ENCODE measurements around the gene XPO4. TPM values are rescaled to one million over a fixed set of nuclear protein-coding genes. Genes with fewer than 3 reads are reported as not detected.

Gene XPO4
- total RNA-seq, 1 experiment from 2014 or later, result 34.9 TPM

DNA sequence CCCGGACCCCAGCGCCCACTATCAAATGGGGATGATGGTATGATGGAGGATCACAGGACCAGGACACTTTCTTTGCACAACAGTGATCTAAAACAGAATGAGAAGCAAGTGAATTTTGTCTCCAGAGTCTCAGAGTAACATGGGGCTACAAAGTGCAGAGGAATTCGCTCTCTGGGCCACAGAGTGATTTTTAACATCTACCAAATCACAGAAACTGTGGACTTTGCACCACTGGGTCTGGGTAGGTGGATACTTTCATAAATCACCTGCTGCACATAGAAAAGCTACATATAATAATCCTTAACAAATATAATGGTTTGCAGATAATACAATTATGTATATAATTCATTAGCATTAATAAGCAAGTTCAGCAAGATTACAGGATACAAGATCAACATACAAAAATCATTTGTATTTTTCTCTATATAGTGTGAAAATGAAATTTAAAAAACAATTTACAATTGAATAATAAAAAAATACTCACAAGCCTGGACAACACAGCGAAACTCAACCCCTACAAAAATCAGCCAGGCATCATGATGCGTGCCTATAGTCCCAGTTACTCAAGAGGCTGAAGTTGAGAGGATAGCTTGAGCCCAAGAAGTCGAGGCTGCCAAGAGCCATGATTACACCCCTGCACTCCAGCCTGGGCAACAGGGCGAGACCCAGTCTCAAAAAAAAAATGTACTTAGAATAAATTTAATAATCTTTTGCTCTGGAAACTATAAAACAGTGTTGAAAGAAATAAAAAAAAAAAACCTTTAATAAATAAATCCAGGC, 68.5 kb downstream of the XPO4 start (continued):
- TF ChIP-seq USF2 (CRISPR knock-in tag; IDR thresholded peaks at IDR 0.05), result no peak
- no peak for TF ChIP-seq SMAD4 (CRISPR knock-in tag; IDR thresholded peaks at IDR 0.05)
- TF ChIP-seq ZNF138 (CRISPR knock-in tag; conservative IDR thresholded peaks at IDR 0.05), result no peak
- no peak for TF ChIP-seq GRHL2 (CRISPR knock-in tag; IDR thresholded peaks at IDR 0.05; ENCODE audit: insufficient replicate concordance, severe bottlenecking)
- TF ChIP-seq IRF1 (CRISPR knock-in tag; IDR thresholded peaks at IDR 0.05), result no peak
- TF ChIP-seq NFE2L1 (CRISPR knock-in tag; IDR thresholded peaks at IDR 0.05), result no peak
- no peak for TF ChIP-seq JUN (CRISPR knock-in tag; IDR thresholded peaks at IDR 0.05)
- TF ChIP-seq CDX4 (CRISPR knock-in tag; IDR thresholded peaks at IDR 0.05; ENCODE audit: borderline replicate concordance), result no peak
- TF ChIP-seq, protein P1, sequence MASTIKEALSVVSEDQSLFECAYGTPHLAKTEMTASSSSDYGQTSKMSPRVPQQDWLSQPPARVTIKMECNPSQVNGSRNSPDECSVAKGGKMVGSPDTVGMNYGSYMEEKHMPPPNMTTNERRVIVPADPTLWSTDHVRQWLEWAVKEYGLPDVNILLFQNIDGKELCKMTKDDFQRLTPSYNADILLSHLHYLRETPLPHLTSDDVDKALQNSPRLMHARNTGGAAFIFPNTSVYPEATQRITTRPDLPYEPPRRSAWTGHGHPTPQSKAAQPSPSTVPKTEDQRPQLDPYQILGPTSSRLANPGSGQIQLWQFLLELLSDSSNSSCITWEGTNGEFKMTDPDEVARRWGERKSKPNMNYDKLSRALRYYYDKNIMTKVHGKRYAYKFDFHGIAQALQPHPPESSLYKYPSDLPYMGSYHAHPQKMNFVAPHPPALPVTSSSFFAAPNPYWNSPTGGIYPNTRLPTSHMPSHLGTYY (CRISPR knock-in tag; IDR thresholded peaks at IDR 0.05), result no peak

DNA sequence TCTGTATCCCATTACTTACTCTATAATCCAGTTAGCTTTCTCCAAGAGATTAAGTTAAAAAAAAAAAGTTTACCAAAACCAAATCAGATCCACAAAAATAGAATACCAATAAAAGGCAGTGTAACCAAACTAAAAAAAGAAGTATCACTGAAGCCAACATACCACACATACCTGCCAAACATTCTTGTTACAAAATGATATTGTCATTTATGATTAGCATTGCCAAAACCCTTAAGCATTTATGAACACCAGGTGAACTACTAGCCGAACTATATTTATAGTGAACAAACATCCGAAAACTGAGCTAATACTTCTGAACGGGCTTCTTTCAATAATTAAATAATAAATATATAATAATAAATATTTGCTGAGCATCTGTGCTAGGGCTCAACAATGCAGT, 69.7 kb downstream of the XPO4 start:
- no peak for ATAC-seq
- Mint-ChIP-seq H3K27me3 (ENCODE audit: low read depth) (no peaks in the 10 kb centered on the region), H3K27ac (no peak overlapping the region), H3K36me3 (peaks cover 14% of the 10 kb centered on the region), H3K4me1 (peaks cover 4% of the 10 kb centered on the region; the same call in 1 of the 2 replicates), H3K9me3 (no peaks in the 10 kb centered on the region), H3K4me3 (no peak overlapping the region)
- CTCF ChIA-PET, result interaction anchor here (1.0 kb wide), 1 partner anchor 121 kb away, joined by 3 read pairs; no protein-coding TSS in a partner anchor
- no peak for DNase-seq (ENCODE audit: low spot score)
- TF ChIP-seq E2F1 (CRISPR knock-in tag; IDR thresholded peaks at IDR 0.05), result no peak
- TF ChIP-seq, protein P1 (CRISPR knock-in tag; IDR thresholded peaks at IDR 0.05), result no peak
- no peak for TF ChIP-seq MXD4 (CRISPR knock-in tag; IDR thresholded peaks at IDR 0.05; ENCODE audit: borderline replicate concordance)
- TF ChIP-seq HMGA2 (CRISPR knock-in tag; IDR thresholded peaks at IDR 0.05), result no peak
- no peak for TF ChIP-seq CREB1 (CRISPR knock-in tag; IDR thresholded peaks at IDR 0.05)
- no peak for TF ChIP-seq ZNF396 (CRISPR knock-in tag; IDR thresholded peaks at IDR 0.05; ENCODE audit: borderline replicate concordance)
- TF ChIP-seq NFE2L1 (CRISPR knock-in tag; IDR thresholded peaks at IDR 0.05), result no peak
- TF ChIP-seq, protein P2, sequence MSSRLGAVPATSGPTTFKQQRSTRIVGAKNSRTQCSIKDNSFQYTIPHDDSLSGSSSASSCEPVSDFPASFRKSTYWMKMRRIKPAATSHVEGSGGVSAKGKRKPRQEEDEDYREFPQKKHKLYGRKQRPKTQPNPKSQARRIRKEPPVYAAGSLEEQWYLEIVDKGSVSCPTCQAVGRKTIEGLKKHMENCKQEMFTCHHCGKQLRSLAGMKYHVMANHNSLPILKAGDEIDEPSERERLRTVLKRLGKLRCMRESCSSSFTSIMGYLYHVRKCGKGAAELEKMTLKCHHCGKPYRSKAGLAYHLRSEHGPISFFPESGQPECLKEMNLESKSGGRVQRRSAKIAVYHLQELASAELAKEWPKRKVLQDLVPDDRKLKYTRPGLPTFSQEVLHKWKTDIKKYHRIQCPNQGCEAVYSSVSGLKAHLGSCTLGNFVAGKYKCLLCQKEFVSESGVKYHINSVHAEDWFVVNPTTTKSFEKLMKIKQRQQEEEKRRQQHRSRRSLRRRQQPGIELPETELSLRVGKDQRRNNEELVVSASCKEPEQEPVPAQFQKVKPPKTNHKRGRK (CRISPR knock-in tag; IDR thresholded peaks at IDR 0.05; ENCODE audit: borderline replicate concordance), result no peak
- POLR2A ChIA-PET, result no interaction called here

Data from WTC11 (cell line).